GM18858 (cell line): ENCODE data around the gene EXT2.

ENCODE experiments used
- ATAC-seq: cut with Tn5 transposase; IDR thresholded peaks from one replicate; pipeline ENCODE4 v1.9.1; 2021; ENCODE audit not compliant: unreplicated experiment

EXT2 gene

GRCh38 chr11:44130751-44131150, 35.3 kb downstream of the EXT2 start:
- ATAC-seq = no peak

- ATAC-seq = no peak
Measured at GRCh38 chr11:44133335-44133946, 38.0 kb downstream of the EXT2 start.

- no peak for ATAC-seq
Measured at GRCh38 chr11:44134625-44135024, 39.1 kb downstream of the EXT2 start.

GRCh38 chr11:44136176-44136945, 40.9 kb downstream of the EXT2 start:
- no peak for ATAC-seq

GRCh38 chr11:44137057-44137456, 41.6 kb downstream of the EXT2 start:
- no peak for ATAC-seq

- no peak for ATAC-seq
Measured at GRCh38 chr11:44138286-44138685, 42.8 kb downstream of the EXT2 start.

GRCh38 chr11:44138980-44139379, 43.5 kb downstream of the EXT2 start:
- no peak for ATAC-seq

GRCh38 chr11:44139565-44140330, 44.3 kb downstream of the EXT2 start:
- no peak for ATAC-seq

GRCh38 chr11:44140372-44140771, 44.9 kb downstream of the EXT2 start:
- ATAC-seq = no peak

GRCh38 chr11:44140805-44141204, 45.3 kb downstream of the EXT2 start:
- no peak for ATAC-seq

GRCh38 chr11:44143987-44144909, 48.8 kb downstream of the EXT2 start:
- ATAC-seq = no peak

- ATAC-seq = no peak
Measured at GRCh38 chr11:44145011-44145775, 49.7 kb downstream of the EXT2 start.

- no peak for ATAC-seq
Measured at GRCh38 chr11:44146931-44147330, 51.5 kb downstream of the EXT2 start.

- no peak for ATAC-seq
Measured at GRCh38 chr11:44147751-44148150, 52.3 kb downstream of the EXT2 start.

- ATAC-seq = no peak
Measured at GRCh38 chr11:44149651-44150050, 54.2 kb downstream of the EXT2 start.

GRCh38 chr11:44150401-44150800, 54.9 kb downstream of the EXT2 start:
- no peak for ATAC-seq

- no peak for ATAC-seq
Measured at GRCh38 chr11:44157019-44157418, 61.5 kb downstream of the EXT2 start.

GRCh38 chr11:44158384-44158783, 62.9 kb downstream of the EXT2 start:
- no peak for ATAC-seq

GRCh38 chr11:44159848-44160721, 64.6 kb downstream of the EXT2 start:
- ATAC-seq = peak; percentile 55
